Tibial artery (tissue), 4 donors: ENCODE data around the gene NOXO1.

ENCODE experiments used
- DNase-seq, 2 donors: peaks; one replicate each; pipeline ENCODE4 v3.0.0-alpha.2; 2019
- H3K27ac ChIP-seq, 2 donors: fragments of 200-600 bp; sonication (generic) in 1 of 2; 1 replicate in 1 of 2; 2 replicates in 1 of 2; pipeline ENCODE4 v1.5.1; 2018 to 2019; ENCODE audit warnings: mild to moderate bottlenecking in 1 of 2
- H3K27me3 ChIP-seq, 2 donors: fragments of 200-600 bp; sonication (generic) in 1 of 2; one replicate each; pipeline versions ENCODE4 v1.5.1 to v1.6.0; 2016 to 2019
- H3K36me3 ChIP-seq, 3 donors: fragments of 200-600 bp; sonication (generic) in 2 of 3; one replicate each; pipeline ENCODE4 v1.5.1; 2016 to 2019; ENCODE audit warnings: mild to moderate bottlenecking in 2 of 3
- H3K4me1 ChIP-seq, 4 donors: fragments of 200-600 bp; sonication (generic) in 2 of 4; 1 replicate in 3 of 4; 2 replicates in 1 of 4; pipeline ENCODE4 v1.5.1; 2016 to 2019
- H3K4me3 ChIP-seq, 2 donors: fragments of 200-600 bp; sonication (generic) in 1 of 2; 1 replicate in 1 of 2; 2 replicates in 1 of 2; pipeline ENCODE4 v1.5.1; 2018 to 2019; ENCODE audit warnings: mild to moderate bottlenecking in 2 of 2
- H3K9me3 ChIP-seq, 3 donors: fragments of 200-600 bp; sonication (generic) in 1 of 3; one replicate each; pipeline ENCODE4 v1.5.1; 2016 to 2019
- CTCF ChIP-seq, 2 experiments: fragments of 200-600 bp in 1 of 2; fragments of 450-650 bp in 1 of 2; IDR thresholded peaks; one replicate each; pipeline ENCODE4 v1.5.1; 2017 to 2019; ENCODE audit warnings: antibody characterized with exemption in 2 of 2, mild to moderate bottlenecking in 1 of 2, moderate library complexity in 1 of 2
- intact Hi-C: fragments of 100-400 bp; cut with DNase I; formaldehyde crosslinking; loops from one replicate; pipeline ENCODE4 v1.15.0; 2023; ENCODE audit warnings: low total_unique reads

The NOXO1 gene

GRCh38 chr16:1981398-1981836, at the start of gene NOXO1:
Gene NOXO1 (minus strand): TSS chr16:1981469. CDS start chr16:1981179, 290 bp downstream.
- no peak within 1 kb of the TSS for H3K4me3 ChIP-seq
- DNase-seq = no peak
- intact Hi-C loops = no loop called here
- H3K9me3 ChIP-seq = no peaks in the 10 kb centered on the region
- peaks cover 32 to 38% (median 35%) of the 10 kb centered on the region in 3 donors for H3K36me3 ChIP-seq
- peaks cover 0 to 55% of the 10 kb centered on the region in 2 donors for H3K27me3 ChIP-seq
- no peak for TF ChIP-seq CTCF (IDR thresholded peaks at IDR 0.05)
- no peak within 1 kb of the TSS for H3K27ac ChIP-seq
- peaks cover 8 to 52% (median 26%) of the 10 kb centered on the region in 4 donors for H3K4me1 ChIP-seq

- DNase-seq = no peak
- H3K4me3 ChIP-seq = no peak overlapping the region
- TF ChIP-seq CTCF (IDR thresholded peaks at IDR 0.05) = no peak
- H3K36me3 ChIP-seq = peaks cover 0 to 13% (median 0%) of the 10 kb centered on the region in 3 donors
- intact Hi-C loops = no loop called here
- peak overlapping the region; percentile 26 to 98 for H3K27ac ChIP-seq
- H3K4me1 ChIP-seq = peaks cover 3 to 91% (median 64%) of the 10 kb centered on the region in 4 donors
- H3K9me3 ChIP-seq = no peaks in the 10 kb centered on the region
- H3K27me3 ChIP-seq = no peaks in the 10 kb centered on the region
Measured at GRCh38 chr16:2030036-2030435, 48.8 kb upstream of the NOXO1 start.

- H3K4me1 ChIP-seq = peaks cover 0 to 85% (median 59%) of the 10 kb centered on the region in 4 donors
- DNase-seq = no peak
- H3K36me3 ChIP-seq = peaks cover 0 to 13% (median 0%) of the 10 kb centered on the region in 3 donors
- TF ChIP-seq CTCF (IDR thresholded peaks at IDR 0.05) = no peak
- peak overlapping the region in 1 of 2 donors; percentile 62 for H3K4me3 ChIP-seq
- H3K9me3 ChIP-seq = no peaks in the 10 kb centered on the region
- intact Hi-C loops = no loop called here
- H3K27ac ChIP-seq = peak overlapping the region in 1 of 2 donors; percentile 98
- H3K27me3 ChIP-seq = no peaks in the 10 kb centered on the region
Measured at GRCh38 chr16:2029350-2029749, 48.1 kb upstream of the NOXO1 start.

GRCh38 chr16:2028620-2029220, 47.5 kb upstream of the NOXO1 start:
- DNase-seq = no peak

GRCh38 chr16:2028146-2028545, 46.9 kb upstream of the NOXO1 start:
- H3K27ac ChIP-seq = peak overlapping the region; percentile 77 to 98
- no peaks in the 10 kb centered on the region for H3K27me3 ChIP-seq
- peak overlapping the region; percentile 62 to 72 for H3K4me3 ChIP-seq
- DNase-seq = no peak
- peaks cover 0 to 82% (median 57%) of the 10 kb centered on the region in 4 donors for H3K4me1 ChIP-seq
- peaks cover 0 to 13% (median 0%) of the 10 kb centered on the region in 3 donors for H3K36me3 ChIP-seq
- no peak for TF ChIP-seq CTCF (IDR thresholded peaks at IDR 0.05)
- intact Hi-C loops = no loop called here
- no peaks in the 10 kb centered on the region for H3K9me3 ChIP-seq

More at GRCh38 chr16:2028620-2029220, 47.5 kb upstream of the NOXO1 start:
- intact Hi-C loops = no loop called here
- no peaks in the 10 kb centered on the region for H3K9me3 ChIP-seq
- TF ChIP-seq CTCF (IDR thresholded peaks at IDR 0.05) = no peak
- H3K27me3 ChIP-seq = no peaks in the 10 kb centered on the region
- peak overlapping the region in 1 of 2 donors; percentile 98 for H3K27ac ChIP-seq
- peak overlapping the region; percentile 62 to 72 for H3K4me3 ChIP-seq
- H3K4me1 ChIP-seq = peaks cover 0 to 82% (median 57%) of the 10 kb centered on the region in 4 donors
- peaks cover 0 to 13% (median 0%) of the 10 kb centered on the region in 3 donors for H3K36me3 ChIP-seq
